NCI-H82 treated with DMSO at 0.1 percent for 48 hours (cell line): Measurements from ENCODE around the gene FGB.

Experiments
- DNase-seq: peaks from one replicate; lab custom pipeline; 2025; ENCODE audit not compliant: unreplicated experiment; lab: John Stamatoyannopoulos, UW

The FGB gene

GRCh38 chr4:154565704-154566103 is 2.9 kb downstream of the FGB start:
- no peak for DNase-seq

- DNase-seq: no peak
Observed at GRCh38 chr4:154566639-154567204, 3.9 kb downstream of the FGB start.

GRCh38 chr4:154569028-154569427 is 6.2 kb downstream of the FGB start:
- no peak for DNase-seq

- no peak for DNase-seq
Observed at GRCh38 chr4:154569584-154569983, 6.8 kb downstream of the FGB start.

- DNase-seq: no peak
Observed at GRCh38 chr4:154573190-154573870, 10.5 kb downstream of the FGB start.

- no peak for DNase-seq
Observed at GRCh38 chr4:154574311-154574710, 11.5 kb downstream of the FGB start.

GRCh38 chr4:154577324-154577723 is 14.5 kb downstream of the FGB start:
- DNase-seq: no peak

- DNase-seq: no peak
Observed at GRCh38 chr4:154578919-154579318, 16.1 kb downstream of the FGB start.

GRCh38 chr4:154579927-154580326 is 17.1 kb downstream of the FGB start:
- no peak for DNase-seq

GRCh38 chr4:154582723-154583122 is 19.9 kb downstream of the FGB start:
- no peak for DNase-seq

- no peak for DNase-seq
Observed at GRCh38 chr4:154583230-154583629, 20.4 kb downstream of the FGB start.

GRCh38 chr4:154583677-154584076 is 20.9 kb downstream of the FGB start:
- no peak for DNase-seq

- DNase-seq: no peak
Observed at GRCh38 chr4:154584259-154584658, 21.4 kb downstream of the FGB start.

GRCh38 chr4:154585369-154586018 is 22.7 kb downstream of the FGB start:
- DNase-seq: no peak

GRCh38 chr4:154586296-154587033 is 23.7 kb downstream of the FGB start:
- no peak for DNase-seq

GRCh38 chr4:154588198-154588597 is 25.4 kb downstream of the FGB start:
- DNase-seq: no peak

GRCh38 chr4:154589296-154590197 is 26.7 kb downstream of the FGB start:
- no peak for DNase-seq

GRCh38 chr4:154590329-154591006 is 27.7 kb downstream of the FGB start, which contains the start of gene FGA:
TSS of gene FGA (minus strand) at chr4:154590742. CDS start at chr4:154590687, 55 bp downstream.
- DNase-seq: no peak

- no peak for DNase-seq
Observed at GRCh38 chr4:154591890-154592289, 29.1 kb downstream of the FGB start.

GRCh38 chr4:154593868-154594267 is 31.1 kb downstream of the FGB start:
- no peak for DNase-seq
